Thyroid gland (tissue), 4 donors: ENCODE data around the gene ACMSD.

Experiments used
- CTCF ChIP-seq, 6 experiments: fragments of 200-600 bp in 3 of 6; fragments of 450-650 bp in 3 of 6; sonication (generic) in 3 of 6; IDR thresholded peaks; one replicate each; pipeline ENCODE4 v1.5.1; 2016 to 2019; ENCODE audit warnings: antibody characterized with exemption in 6 of 6, mild to moderate bottlenecking in 2 of 6, inconsistent platforms in 1 of 6, moderate library complexity in 1 of 6
- POLR2A ChIP-seq, 2 donors: fragments of 450-650 bp; IDR thresholded peaks; one replicate each; pipeline ENCODE4 v1.6.1; 2017; ENCODE audit warnings: antibody characterized with exemption in 2 of 2, mild to moderate bottlenecking in 2 of 2, moderate library complexity in 1 of 2

- TF ChIP-seq POLR2A (IDR thresholded peaks at IDR 0.05) (no peak), CTCF (IDR thresholded peaks at IDR 0.05) (no peak)
These were observed 2.9 kb upstream of the ACMSD start for GRCh38 chr2:134835471-134835870.
